GM18909 (cell line): ENCODE data around the gene NSUN7.

ENCODE experiments used
- ATAC-seq: cut with Tn5 transposase; IDR thresholded peaks from one replicate; pipeline ENCODE4 v1.9.1; 2021; ENCODE audit warnings: mild to moderate bottlenecking; ENCODE audit not compliant: unreplicated experiment, poor library complexity

The NSUN7 gene

GRCh38 chr4:40842318-40842717 is 92.6 kb downstream of the NSUN7 start:
- ATAC-seq: no peak

GRCh38 chr4:40842725-40843423 is 93.1 kb downstream of the NSUN7 start:
- no peak for ATAC-seq

- no peak for ATAC-seq
These were observed 93.9 kb downstream of the NSUN7 start for GRCh38 chr4:40843696-40844095.

- ATAC-seq: no peak
These were observed 94.5 kb downstream of the NSUN7 start for GRCh38 chr4:40844261-40844660.

- no peak for ATAC-seq
These were observed 95.5 kb downstream of the NSUN7 start for GRCh38 chr4:40845154-40845835.

- no peak for ATAC-seq
These were observed 96.8 kb downstream of the NSUN7 start for GRCh38 chr4:40846532-40846931.

- no peak for ATAC-seq
These were observed 98.5 kb downstream of the NSUN7 start for GRCh38 chr4:40848251-40848650.

- ATAC-seq: no peak
These were observed 99.2 kb downstream of the NSUN7 start for GRCh38 chr4:40848940-40849339.

- ATAC-seq: no peak
These were observed 100.7 kb downstream of the NSUN7 start for GRCh38 chr4:40850496-40850895.

GRCh38 chr4:40856277-40856839 is 106.6 kb downstream of the NSUN7 start:
- no peak for ATAC-seq

- ATAC-seq: peak; percentile 96
These were observed 107.1 kb downstream of the NSUN7 start for GRCh38 chr4:40856840-40857362.

- no peak for ATAC-seq
These were observed 108.2 kb downstream of the NSUN7 start for GRCh38 chr4:40857956-40858355.

- ATAC-seq: no peak
These were observed 109.2 kb downstream of the NSUN7 start for GRCh38 chr4:40858962-40859361.
